Mucosa of rectum (tissue), 2 donors: Measurements from ENCODE around the gene MAGI2.

ENCODE experiments used
- H3K27ac ChIP-seq, 2 donors: one replicate each; pipeline ENCODE4 v1.7.0; 2013; ENCODE audit warnings: inconsistent platforms in 2 of 2, low read depth in 2 of 2, low read length in 2 of 2
- H3K27me3 ChIP-seq, 2 donors: one replicate each; pipeline ENCODE4 v1.7.0; 2013; ENCODE audit warnings: low read length in 2 of 2; ENCODE audit not compliant: control insufficient read depth in 2 of 2, insufficient read depth in 2 of 2
- H3K36me3 ChIP-seq, 2 donors: one replicate each; pipeline ENCODE4 v1.7.0; 2013; ENCODE audit warnings: low read length in 2 of 2; ENCODE audit not compliant: control insufficient read depth in 2 of 2, insufficient read depth in 2 of 2
- H3K4me1 ChIP-seq, 2 donors: one replicate each; pipeline ENCODE4 v1.7.0; 2013; ENCODE audit warnings: low read length in 2 of 2, mild to moderate bottlenecking in 1 of 2; ENCODE audit not compliant: control insufficient read depth in 2 of 2, insufficient read depth in 2 of 2
- H3K4me3 ChIP-seq, 2 donors: one replicate each; pipeline ENCODE4 v1.7.0; 2013; ENCODE audit warnings: low read length in 2 of 2
- H3K9ac ChIP-seq, 2 donors: one replicate each; pipeline ENCODE4 v1.7.0; 2013; ENCODE audit warnings: low read length in 2 of 2, low read depth in 1 of 2, mild to moderate bottlenecking in 1 of 2
- H3K9me3 ChIP-seq, 2 donors: one replicate each; pipeline ENCODE4 v1.7.0; 2013; ENCODE audit warnings: low read length in 2 of 2; ENCODE audit not compliant: control insufficient read depth in 2 of 2
- donor health status: healthy.
- donor health status: Normal muscosa, but diverticular disease.

MAGI2 gene

DNA sequence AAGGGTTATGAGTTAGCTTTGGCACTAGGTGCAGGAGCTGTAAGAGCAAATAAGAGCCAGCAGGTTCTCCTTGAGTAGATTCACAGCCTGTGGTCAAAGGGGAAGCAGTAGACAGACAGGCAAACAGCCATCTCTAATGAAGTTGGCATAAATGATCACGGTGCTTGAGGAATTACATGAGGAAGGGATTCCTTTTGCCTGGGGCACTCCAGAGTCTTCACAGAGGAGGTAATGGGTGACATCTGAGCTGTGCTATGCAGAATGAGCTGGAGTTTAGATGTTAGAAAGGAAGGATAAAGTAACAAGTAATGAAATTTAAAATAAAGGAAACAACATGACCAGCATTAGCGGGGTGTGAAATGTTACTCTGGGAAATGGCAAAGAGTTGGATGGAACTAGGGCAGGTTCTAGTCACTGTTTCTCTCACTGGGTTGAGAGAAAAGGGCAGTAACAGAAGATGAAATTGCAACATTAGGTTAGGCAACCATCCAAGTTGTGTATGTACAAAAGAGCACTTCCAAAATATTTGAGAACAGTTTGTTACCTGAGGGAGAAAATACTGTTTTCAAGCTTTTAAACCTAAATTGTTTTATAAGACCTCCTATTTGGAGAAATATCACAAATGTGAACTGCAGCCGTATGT, 1041.1 kb downstream of the MAGI2 start:
- H3K9me3 ChIP-seq = no peaks in the 10 kb centered on the region
- no peaks in the 10 kb centered on the region for H3K36me3 ChIP-seq
- H3K27me3 ChIP-seq = no peaks in the 10 kb centered on the region
- H3K27ac ChIP-seq = no peak overlapping the region
- H3K4me3 ChIP-seq = no peak overlapping the region
- no peak overlapping the region for H3K9ac ChIP-seq
- H3K4me1 ChIP-seq = no peaks in the 10 kb centered on the region

DNA sequence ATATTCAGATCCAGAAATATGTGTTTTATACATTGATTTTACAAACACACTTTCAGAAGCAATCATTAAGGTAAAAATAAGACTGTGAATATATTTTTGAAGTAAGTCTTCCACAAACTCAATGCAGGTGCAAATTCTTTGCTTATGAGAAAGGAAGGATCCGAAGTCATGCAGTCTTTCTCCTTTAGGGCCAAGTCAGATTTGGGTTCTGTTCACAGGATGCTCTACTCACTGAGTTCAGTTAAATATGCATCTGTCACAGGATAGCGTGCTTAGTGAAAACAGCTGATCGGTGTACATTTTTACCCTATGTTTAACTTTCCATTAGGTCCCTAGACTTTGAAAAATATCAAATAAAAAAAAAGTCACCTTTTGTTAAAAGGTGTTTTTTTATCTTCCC, 1046.4 kb downstream of the MAGI2 start:
- Histone ChIP-seq H3K36me3 (no peaks in the 10 kb centered on the region), H3K4me3 (no peak overlapping the region), H3K4me1 (no peaks in the 10 kb centered on the region), H3K9me3 (no peaks in the 10 kb centered on the region), H3K27me3 (no peaks in the 10 kb centered on the region), H3K9ac (no peak overlapping the region), H3K27ac (no peak overlapping the region)

DNA sequence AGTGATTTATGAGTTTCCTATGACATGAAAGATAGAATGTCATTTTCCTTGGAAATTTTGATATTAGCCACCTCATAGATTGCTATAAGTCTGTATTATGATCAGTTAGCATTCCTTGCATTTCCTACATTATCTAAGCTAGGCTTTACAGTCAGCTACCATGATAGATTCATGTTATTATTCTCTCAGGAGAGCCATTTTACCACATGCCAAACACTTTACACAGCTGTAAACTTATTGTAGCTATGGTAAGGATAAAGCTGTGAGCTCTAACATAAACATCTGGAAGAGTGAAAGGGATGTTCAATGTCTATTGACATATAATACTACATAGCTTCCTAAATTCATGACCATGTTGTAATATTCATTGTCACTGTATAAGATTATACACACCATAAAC, 1046.9 kb downstream of the MAGI2 start:
- Histone ChIP-seq H3K4me3 (no peak overlapping the region), H3K27ac (no peak overlapping the region), H3K27me3 (no peaks in the 10 kb centered on the region), H3K9ac (no peak overlapping the region), H3K9me3 (no peaks in the 10 kb centered on the region), H3K4me1 (no peaks in the 10 kb centered on the region), H3K36me3 (no peaks in the 10 kb centered on the region)

DNA sequence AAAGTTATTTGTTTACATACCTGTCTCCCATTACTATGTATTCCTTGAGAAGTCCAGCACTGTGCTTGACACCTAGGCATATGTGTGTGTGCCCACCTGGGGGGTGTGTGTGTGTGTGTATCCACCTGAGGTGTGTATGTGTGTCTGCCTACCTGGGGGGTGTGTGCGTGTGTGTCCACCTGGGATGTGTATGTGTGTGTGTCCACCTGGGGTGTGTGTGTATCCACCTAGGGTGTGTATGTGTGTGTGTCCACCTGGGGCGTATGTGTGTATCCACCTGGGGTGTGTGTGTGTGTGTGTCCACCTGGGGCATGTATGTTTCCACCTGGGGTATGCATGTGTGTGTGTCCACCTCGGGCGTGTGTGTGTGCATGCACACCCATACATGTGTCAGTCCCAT, 1051.4 kb downstream of the MAGI2 start:
- Histone ChIP-seq H3K4me1 (no peaks in the 10 kb centered on the region), H3K9me3 (no peaks in the 10 kb centered on the region), H3K9ac (no peak overlapping the region), H3K27me3 (no peaks in the 10 kb centered on the region), H3K4me3 (no peak overlapping the region), H3K36me3 (no peaks in the 10 kb centered on the region), H3K27ac (no peak overlapping the region)

DNA sequence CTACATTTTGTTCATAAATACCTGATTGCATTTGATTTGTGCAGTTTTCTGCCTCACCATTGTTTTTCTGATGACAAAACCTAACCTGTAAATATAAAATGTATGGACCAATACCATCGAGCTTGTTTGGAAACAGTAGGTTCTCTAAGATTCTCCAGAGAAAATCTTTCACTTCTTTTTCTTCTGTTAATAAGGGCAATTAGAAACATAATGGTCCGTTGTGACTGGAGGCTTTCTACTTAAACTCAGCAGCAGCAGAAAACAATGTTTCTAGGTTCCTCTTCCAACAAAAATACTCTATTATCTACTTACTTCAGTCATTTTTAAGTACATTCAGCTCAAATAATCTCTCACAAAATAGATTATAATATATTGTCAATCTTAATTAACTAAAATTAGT, 1053.4 kb downstream of the MAGI2 start:
- H3K4me1 ChIP-seq = no peaks in the 10 kb centered on the region
- H3K4me3 ChIP-seq = no peak overlapping the region
- H3K36me3 ChIP-seq = no peaks in the 10 kb centered on the region
- H3K27me3 ChIP-seq = no peaks in the 10 kb centered on the region
- no peak overlapping the region for H3K9ac ChIP-seq
- H3K27ac ChIP-seq = no peak overlapping the region
- H3K9me3 ChIP-seq = no peaks in the 10 kb centered on the region

DNA sequence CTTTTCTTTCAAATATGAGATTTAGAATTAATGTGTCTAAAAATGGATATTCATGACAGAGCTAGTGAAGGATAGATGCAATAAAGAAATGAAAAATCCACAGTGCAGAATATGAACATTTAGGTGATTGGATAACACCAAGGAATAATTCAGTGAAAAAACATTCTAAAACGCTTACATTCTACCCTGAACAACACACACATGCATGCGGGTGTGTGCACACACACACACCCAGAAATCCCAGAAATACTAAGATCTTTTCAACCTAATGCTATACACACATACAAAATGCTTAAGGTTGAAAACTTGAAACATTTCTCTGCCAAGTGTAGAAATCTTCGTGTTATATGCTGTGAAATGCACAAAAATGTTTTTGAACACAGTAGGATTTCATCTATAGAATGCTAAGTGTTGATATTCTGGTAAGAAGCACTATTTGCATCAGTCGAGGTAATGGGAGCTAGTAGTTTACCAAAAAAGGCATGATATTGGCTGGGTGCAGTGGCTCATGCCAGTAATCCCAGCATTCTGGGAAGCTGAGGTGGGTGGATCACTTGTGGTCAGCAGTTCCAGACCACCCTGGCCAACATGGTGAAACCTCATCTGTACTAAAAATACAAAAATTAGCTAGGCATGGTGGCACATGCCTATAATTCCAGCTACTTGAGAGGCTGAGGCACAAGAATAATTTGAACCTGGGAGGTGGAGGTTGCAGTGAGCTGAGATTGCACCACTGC, 1054.3 kb downstream of the MAGI2 start:
- Histone ChIP-seq H3K9ac (no peak overlapping the region), H3K4me3 (no peak overlapping the region), H3K36me3 (no peaks in the 10 kb centered on the region), H3K4me1 (no peaks in the 10 kb centered on the region), H3K27ac (no peak overlapping the region), H3K27me3 (no peaks in the 10 kb centered on the region), H3K9me3 (no peaks in the 10 kb centered on the region)

DNA sequence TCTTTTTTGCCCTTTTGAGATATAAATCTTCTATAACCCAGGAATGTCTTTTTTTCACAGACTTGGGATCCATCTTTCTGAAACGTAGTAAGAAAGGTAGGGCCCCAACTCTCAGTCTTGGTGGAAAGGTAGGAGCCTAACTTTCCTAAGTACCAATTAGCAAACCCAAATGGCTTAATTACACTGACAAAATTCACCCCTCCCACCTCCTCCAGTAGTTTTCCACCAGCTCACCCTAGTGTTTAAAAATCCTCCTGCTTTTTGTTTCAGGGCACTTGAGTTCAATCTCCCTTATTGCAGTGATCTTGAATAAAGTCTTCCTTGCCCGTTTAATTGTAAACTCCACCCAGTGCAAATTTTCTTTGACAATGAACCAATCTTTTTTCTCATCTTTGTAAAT, 1054.9 kb downstream of the MAGI2 start:
- no peaks in the 10 kb centered on the region for H3K4me1 ChIP-seq
- no peak overlapping the region for H3K27ac ChIP-seq
- H3K9ac ChIP-seq = no peak overlapping the region
- no peaks in the 10 kb centered on the region for H3K9me3 ChIP-seq
- H3K27me3 ChIP-seq = no peaks in the 10 kb centered on the region
- H3K36me3 ChIP-seq = no peaks in the 10 kb centered on the region
- H3K4me3 ChIP-seq = no peak overlapping the region

DNA sequence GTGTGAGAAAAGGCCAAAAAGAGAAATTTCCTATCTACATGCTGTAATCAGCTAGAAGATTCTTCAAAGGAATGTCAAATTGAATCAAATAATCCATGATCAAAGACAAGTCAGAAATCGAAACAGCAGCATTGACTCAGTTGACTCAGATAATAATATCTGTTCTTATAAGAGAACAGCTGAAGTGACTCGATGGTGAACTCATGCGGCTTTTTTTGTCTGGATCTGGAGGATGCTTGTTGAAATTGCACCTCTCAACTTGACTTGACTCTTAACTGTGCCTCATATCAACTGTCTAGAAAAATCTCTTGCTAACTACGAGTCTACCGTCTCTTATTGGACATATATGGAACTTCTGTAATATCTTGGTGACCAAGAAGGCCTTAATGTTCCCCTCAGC, 1055.4 kb downstream of the MAGI2 start:
- Histone ChIP-seq H3K9me3 (no peaks in the 10 kb centered on the region), H3K4me1 (no peaks in the 10 kb centered on the region), H3K27me3 (no peaks in the 10 kb centered on the region), H3K4me3 (no peak overlapping the region), H3K9ac (no peak overlapping the region), H3K36me3 (no peaks in the 10 kb centered on the region), H3K27ac (no peak overlapping the region)

DNA sequence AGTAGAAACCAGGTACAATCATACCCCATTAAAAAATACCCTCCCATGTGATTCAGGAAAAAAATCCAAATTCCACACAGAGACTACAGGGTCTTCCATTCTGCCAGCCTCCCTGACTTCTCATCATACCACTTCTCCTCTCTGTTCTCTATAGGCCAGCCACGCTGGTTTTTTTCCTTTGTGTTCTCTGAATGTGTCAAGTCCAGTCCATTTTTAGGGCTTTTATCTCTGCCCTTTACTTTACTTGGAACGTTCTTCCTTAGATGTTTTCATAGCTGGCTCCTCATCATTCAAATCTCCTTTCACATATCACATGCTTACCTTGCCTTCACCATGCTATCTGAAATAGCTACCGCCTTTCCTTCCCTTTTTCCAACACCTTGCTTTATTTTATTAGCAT, 1057.3 kb downstream of the MAGI2 start:
- Histone ChIP-seq H3K4me3 (no peak overlapping the region), H3K9ac (no peak overlapping the region), H3K4me1 (no peaks in the 10 kb centered on the region), H3K36me3 (no peaks in the 10 kb centered on the region), H3K27me3 (no peaks in the 10 kb centered on the region), H3K27ac (no peak overlapping the region), H3K9me3 (no peaks in the 10 kb centered on the region)

DNA sequence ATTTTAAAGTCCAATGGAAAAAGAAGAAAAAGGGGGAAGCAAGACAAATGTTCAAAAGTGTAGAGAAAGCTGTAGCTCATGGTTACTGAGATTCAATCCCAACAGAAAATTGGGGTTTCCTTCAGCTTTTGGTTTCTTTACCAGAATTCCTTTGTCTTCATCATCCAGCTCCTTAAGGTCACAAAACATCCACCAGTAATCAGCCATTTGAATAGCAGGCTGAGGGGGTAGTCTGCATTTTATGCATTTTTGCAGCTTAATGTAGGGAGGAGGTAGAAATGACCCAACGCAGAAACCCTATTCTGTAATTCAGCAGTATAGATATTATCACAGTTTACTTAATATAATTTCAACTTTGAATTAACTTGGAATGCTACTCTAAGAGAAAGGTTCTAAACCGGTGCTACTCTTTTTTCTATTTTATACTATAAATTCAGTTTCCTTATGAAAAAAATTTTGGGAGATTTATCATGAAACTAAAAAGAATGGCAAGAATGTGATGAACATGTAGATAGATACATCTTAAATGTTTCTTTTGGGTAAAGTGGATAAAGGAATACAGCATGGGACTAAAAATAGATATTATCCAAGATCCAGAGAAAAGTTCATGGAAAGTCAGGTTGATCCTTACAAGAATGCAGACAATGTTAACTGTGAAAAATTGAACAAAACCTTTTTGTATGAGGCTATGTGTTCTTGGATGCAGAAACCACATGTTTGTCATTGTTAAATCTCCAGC, 1058.0 kb downstream of the MAGI2 start:
- Histone ChIP-seq H3K4me3 (no peak overlapping the region), H3K36me3 (no peaks in the 10 kb centered on the region), H3K4me1 (no peaks in the 10 kb centered on the region), H3K9me3 (no peaks in the 10 kb centered on the region), H3K27me3 (no peaks in the 10 kb centered on the region), H3K9ac (no peak overlapping the region), H3K27ac (no peak overlapping the region)
